ENCODE data around the gene PLAGL2.

The PLAGL2 gene

DNA sequence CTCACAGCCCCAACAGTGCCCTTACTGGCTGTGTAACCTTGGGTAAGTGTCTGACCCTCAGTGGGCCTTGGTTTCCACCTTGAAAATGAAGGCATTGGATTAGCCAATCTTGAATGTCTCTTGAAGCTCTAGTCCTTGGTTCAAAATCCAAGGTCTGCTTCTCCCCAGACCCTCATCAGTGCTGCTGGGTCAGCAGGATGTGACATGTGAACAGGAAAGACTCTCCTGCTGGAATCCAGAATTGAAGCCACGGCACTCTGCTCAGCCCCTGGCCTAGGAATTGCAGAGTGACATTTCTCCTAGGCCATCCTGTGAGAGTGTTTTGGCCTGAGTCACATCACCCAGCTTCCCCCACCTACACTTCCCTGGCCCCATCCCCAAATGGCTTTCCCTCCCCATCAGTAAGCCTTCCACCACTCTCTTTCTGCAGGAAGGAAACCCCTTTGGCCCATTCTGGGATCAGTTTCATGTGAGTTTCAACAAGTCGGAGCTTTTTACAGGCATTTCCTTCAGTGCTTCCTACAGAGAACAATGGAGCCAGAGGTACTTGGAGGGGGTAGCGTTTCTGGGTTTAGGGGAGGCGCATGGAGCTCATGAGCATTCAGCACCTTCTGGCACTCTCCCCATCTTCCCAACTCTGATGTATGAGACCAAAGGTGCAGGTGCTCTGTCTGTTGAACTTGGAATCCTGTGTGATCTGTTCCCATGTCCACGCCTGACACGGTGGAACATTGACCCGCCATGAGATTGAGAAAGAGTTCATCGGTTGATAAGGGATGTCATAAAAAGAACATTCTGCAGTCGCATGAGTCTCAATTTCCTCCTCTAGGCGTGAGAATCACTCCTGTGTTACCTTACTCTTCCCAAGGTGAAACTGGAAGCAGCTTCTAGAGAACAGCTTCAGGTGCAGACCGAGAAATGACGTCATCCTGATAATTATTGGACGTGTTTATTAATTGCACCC, 8.9 kb upstream of the PLAGL2 start:
- TF ChIP-seq, protein P1, sequence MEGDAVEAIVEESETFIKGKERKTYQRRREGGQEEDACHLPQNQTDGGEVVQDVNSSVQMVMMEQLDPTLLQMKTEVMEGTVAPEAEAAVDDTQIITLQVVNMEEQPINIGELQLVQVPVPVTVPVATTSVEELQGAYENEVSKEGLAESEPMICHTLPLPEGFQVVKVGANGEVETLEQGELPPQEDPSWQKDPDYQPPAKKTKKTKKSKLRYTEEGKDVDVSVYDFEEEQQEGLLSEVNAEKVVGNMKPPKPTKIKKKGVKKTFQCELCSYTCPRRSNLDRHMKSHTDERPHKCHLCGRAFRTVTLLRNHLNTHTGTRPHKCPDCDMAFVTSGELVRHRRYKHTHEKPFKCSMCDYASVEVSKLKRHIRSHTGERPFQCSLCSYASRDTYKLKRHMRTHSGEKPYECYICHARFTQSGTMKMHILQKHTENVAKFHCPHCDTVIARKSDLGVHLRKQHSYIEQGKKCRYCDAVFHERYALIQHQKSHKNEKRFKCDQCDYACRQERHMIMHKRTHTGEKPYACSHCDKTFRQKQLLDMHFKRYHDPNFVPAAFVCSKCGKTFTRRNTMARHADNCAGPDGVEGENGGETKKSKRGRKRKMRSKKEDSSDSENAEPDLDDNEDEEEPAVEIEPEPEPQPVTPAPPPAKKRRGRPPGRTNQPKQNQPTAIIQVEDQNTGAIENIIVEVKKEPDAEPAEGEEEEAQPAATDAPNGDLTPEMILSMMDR (IDR thresholded peaks at IDR 0.05; ENCODE audit: low read depth, low read length), result no peak

DNA sequence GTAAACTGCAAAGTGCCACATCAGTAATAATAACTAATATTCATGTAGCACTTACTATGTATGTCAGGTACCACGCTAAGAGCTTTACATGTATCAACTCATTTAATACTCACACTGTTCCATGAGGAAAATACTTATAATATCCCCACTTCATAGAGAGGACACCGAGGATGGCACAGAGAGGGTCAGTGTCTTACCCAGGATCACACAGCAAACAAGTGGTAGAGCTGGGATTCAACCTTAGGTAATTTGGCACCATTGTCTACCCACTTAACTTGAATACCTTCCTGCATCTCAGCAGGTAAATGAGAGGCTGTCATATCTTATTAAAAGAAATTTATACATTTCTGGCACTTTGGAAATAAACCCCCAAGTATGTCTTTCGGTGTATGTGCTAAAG, 8.2 kb upstream of the PLAGL2 start:
- TF ChIP-seq, protein P1 (IDR thresholded peaks at IDR 0.05; ENCODE audit: low read depth, low read length), result no peak
- DNase-seq (ENCODE audit: extremely low read depth, low read depth), result no peak

More for the DNA sequence above, 8.9 kb upstream of the PLAGL2 start:
- no peak for DNase-seq (ENCODE audit: extremely low read depth, low read depth)

DNA sequence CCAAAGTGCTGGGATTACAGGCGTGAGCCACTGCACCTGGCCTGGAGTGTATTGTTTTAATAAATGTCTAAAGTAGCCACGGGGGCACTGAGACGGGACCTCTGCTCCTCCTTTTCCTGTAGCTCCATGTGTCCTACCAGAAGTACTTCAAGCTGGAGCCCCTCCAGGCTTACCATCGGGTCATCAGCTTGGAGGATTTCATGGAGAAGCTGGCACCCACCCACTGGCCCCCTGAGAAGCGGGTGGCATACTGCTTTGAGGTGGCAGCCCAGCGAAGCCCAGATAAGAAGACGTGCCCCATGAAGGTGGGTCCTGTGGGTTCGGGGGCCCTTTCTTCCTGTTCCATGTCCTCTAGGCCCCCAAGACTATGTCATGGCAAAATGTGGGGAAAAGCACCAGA, 7.6 kb upstream of the PLAGL2 start:
- no peak for DNase-seq (ENCODE audit: extremely low read depth, low read depth)
- TF ChIP-seq, protein P1 (IDR thresholded peaks at IDR 0.05; ENCODE audit: low read depth, low read length), result no peak

DNA sequence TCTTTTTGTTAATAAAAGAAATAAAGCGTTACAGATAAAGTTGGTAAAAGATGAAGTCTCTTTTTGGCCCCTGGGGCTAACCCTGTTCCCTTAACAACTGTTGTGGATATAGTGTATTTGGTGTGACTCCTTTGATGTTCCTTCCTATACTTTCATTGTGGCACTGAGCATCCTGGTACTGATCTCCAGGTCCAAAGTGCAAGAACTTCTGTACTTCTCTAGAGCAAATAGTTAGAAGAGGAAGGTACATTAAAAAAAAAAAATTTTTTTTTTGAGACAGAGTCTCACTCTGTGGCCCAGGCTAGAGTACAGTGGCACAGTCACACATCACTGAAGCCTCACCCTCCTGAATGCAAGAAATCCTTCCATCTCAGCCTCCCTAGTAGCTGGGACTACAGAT, 6.3 kb upstream of the PLAGL2 start:
- TF ChIP-seq, protein P1 (IDR thresholded peaks at IDR 0.05; ENCODE audit: low read depth, low read length), result no peak
- DNase-seq (ENCODE audit: extremely low read depth, low read depth), result no peak

DNA sequence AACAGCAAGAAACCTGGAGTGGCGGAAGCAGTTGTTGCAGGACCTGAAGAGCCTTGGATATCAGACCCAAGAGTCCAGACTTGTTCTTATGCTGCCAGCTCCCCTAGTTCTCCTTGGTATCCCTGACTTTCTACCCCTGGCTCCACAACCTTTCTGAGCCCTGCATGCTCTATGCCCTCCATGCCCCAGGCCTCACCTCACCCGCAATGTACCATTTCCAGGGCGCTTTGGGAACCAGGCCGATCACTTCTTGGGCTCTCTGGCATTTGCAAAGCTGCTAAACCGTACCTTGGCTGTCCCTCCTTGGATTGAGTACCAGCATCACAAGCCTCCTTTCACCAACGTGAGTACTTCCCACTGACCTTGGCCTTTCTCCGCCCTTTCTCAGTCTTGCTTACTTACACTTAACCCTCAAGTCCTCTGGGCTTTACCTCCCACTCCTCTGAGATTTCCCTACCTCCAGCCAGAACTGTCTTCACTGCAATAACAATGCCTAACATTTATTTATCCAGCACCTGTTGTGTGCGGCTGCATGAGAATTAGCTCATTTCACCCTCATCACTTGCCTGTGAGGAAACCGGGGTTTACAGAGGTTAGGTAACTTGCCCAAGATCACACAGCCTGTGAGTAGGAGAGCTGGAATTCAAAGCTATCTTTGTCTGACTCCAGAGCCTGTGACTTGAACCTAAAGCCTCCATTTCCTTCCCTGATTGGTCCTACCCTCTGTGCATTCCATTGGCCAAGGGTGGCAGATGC, 2.5 kb upstream of the PLAGL2 start:
- DNase-seq (ENCODE audit: extremely low read depth, low read depth), result no peak
- TF ChIP-seq, protein P1 (IDR thresholded peaks at IDR 0.05; ENCODE audit: low read depth, low read length), result no peak

DNA sequence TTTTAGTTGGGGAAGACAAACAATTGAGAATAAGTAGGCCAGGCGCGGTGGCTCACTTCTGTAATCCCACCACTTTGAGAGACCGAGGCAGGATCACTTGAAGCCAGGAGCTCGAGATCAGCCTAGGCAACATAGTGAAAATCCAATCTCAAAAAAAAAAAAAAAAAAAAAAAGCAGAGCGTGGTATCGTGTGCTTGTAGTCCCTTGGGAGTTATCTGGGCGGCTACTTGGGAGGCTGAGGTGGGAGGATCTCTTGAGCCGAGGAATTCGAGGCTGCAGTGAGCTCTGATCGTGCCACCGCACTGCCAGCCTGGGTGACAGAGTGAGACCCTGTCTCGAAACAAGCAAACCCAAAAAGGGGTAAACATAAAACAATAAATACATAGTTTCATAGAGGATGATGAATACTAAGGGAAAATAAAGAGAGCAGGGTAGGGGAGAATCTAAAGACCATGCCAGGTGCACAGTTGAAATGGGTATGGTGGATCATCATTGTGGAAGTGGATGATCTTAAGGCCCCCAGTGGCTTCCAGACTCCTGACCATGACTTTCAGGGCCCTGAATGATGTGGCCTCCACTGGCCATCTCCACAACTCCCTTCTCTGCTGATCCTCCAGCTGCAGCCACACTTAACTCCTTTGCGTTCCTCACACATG, 1.1 kb upstream of the PLAGL2 start:
- no peak for DNase-seq (ENCODE audit: extremely low read depth, low read depth)
- TF ChIP-seq, protein P1 (IDR thresholded peaks at IDR 0.05; ENCODE audit: low read depth, low read length), result no peak
